K562 (cell line): Measurements from ENCODE around the gene PNMA8B. TPM values are rescaled to one million over a fixed set of nuclear protein-coding genes. Genes with fewer than 3 reads are reported as not detected.

Source experiments
- ILF3 ChIP-seq: fragments of 450-650 bp; IDR thresholded peaks from 2 replicates; pipeline ENCODE4 v1.6.1; 2018; ENCODE audit warnings: antibody characterized with exemption, mild to moderate bottlenecking, moderate library complexity, borderline replicate concordance
- MYC ChIP-seq, 2 experiments: fragments of 250-450 bp in 1 of 2; sonication (Bioruptor Pico) in 1 of 2; IDR thresholded peaks; 2 replicates each; pipeline versions ENCODE4 v1.5.1 to v1.6.1; 2012 to 2021; ENCODE audit warnings: low read depth in 2 of 2, borderline replicate concordance in 1 of 2, improper control_type of control experiment in 1 of 2, low read length in 1 of 2, mild to moderate bottlenecking in 1 of 2, moderate library complexity in 1 of 2
- RBM39 ChIP-seq: fragments of 200-400 bp; formaldehyde crosslinking; optimal IDR thresholded peaks from 2 replicates; pipeline ENCODE3; 2018; ENCODE audit warnings: low read depth, low read length
- ZBED1 ChIP-seq: IDR thresholded peaks from 2 replicates; pipeline ENCODE4 v1.6.1; 2014
- ZMIZ1 ChIP-seq, 2 experiments: fragments of 150-350 bp in 1 of 2; IDR thresholded peaks; 2 replicates each; pipeline ENCODE4 v1.6.1; 2012 to 2016; ENCODE audit warnings: low read depth in 2 of 2, low read length in 2 of 2, mild to moderate bottlenecking in 1 of 2, moderate library complexity in 1 of 2
- polyA plus RNA-seq, 8 experiments: library from polyadenylated mRNA; depleted of rRNA in 4 of 8; stranded (reverse) in 5 of 8; unstranded in 3 of 8; fragments of >200 nt; fragmentation: Nextera tagmentation in 2 of 8; fragmentation: Illumina TruSeq in 1 of 8; extraction: Ambion mirVana in 2 of 8; extraction: Trizol in 1 of 8; gene quantifications; 2 replicates each; pipeline versions ENCODE4 v1.2.1 to v1.2.3, GENCODE V29; 2011 to 2014; ENCODE audit warnings: inconsistent platforms in 1 of 8, missing spikeins in 1 of 8
- total RNA-seq, 7 experiments: library from RNA; depleted of rRNA in 6 of 7; stranded (reverse); fragments of >200 nt in 6 of 7; fragmentation: Illumina TruSeq in 2 of 7; extraction: Trizol in 2 of 7; gene quantifications; 2 replicates each; pipeline versions ENCODE4 v1.2.1 to v1.2.3, GENCODE V29; 2011 to 2021; ENCODE audit warnings: low replicate concordance in 1 of 7
- TF ChIP-seq, protein P1 (sequence below), 2 experiments: fragments of 450-650 bp; formaldehyde crosslinking in 1 of 2; IDR thresholded peaks; 2 replicates each; pipeline versions ENCODE4 v1.4.0 to v1.6.1; 2014 to 2020; ENCODE audit warnings: mild to moderate bottlenecking in 2 of 2, borderline replicate concordance in 1 of 2, low read depth in 1 of 2
- TF ChIP-seq, protein P2 (sequence below): sonication (generic); formaldehyde crosslinking; IDR thresholded peaks from 2 replicates; pipeline ENCODE4 v1.8.0; 2022; ENCODE audit warnings: mild to moderate bottlenecking, missing genetic modification reagents
- TF ChIP-seq, protein P3 (sequence below): sonication (generic); formaldehyde crosslinking; IDR thresholded peaks from 2 replicates; pipeline ENCODE4 v1.8.1; 2022; ENCODE audit warnings: missing genetic modification reagents

PNMA8B gene
- total and polyA plus RNA-seq, 9 of the 15 experiments (the other 6 are each of a cell fraction or from before 2014, with no cell fraction given): not detected

DNA sequence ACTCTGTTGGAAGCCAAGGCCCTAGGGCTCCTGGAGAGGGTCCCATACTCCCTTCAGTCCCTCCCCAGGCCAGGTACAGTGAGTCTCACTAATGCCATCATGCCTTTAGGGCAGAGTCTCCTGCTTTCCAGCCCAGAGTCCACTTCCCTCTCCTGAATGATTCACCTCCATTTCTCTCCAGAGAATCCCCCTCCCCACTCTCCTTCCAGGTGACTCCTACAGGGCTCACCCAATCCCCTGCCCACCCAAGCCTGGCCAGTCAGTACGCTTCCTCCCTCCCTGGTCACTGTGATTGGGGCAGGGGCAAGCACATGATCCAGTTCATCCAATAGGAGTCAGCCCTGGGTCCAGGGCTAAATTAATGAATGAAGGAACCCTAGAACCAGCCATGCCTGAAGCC is 35.0 kb upstream of the PNMA8B start (continued):
- TF ChIP-seq, protein P1, sequence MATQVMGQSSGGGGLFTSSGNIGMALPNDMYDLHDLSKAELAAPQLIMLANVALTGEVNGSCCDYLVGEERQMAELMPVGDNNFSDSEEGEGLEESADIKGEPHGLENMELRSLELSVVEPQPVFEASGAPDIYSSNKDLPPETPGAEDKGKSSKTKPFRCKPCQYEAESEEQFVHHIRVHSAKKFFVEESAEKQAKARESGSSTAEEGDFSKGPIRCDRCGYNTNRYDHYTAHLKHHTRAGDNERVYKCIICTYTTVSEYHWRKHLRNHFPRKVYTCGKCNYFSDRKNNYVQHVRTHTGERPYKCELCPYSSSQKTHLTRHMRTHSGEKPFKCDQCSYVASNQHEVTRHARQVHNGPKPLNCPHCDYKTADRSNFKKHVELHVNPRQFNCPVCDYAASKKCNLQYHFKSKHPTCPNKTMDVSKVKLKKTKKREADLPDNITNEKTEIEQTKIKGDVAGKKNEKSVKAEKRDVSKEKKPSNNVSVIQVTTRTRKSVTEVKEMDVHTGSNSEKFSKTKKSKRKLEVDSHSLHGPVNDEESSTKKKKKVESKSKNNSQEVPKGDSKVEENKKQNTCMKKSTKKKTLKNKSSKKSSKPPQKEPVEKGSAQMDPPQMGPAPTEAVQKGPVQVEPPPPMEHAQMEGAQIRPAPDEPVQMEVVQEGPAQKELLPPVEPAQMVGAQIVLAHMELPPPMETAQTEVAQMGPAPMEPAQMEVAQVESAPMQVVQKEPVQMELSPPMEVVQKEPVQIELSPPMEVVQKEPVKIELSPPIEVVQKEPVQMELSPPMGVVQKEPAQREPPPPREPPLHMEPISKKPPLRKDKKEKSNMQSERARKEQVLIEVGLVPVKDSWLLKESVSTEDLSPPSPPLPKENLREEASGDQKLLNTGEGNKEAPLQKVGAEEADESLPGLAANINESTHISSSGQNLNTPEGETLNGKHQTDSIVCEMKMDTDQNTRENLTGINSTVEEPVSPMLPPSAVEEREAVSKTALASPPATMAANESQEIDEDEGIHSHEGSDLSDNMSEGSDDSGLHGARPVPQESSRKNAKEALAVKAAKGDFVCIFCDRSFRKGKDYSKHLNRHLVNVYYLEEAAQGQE (IDR thresholded peaks at IDR 0.05; ENCODE audit: borderline replicate concordance): 0 out of 2 replicates have a peak, but pooled peaks have one; percentile 10
- TF ChIP-seq, protein P1 (CRISPR knock-in tag; IDR thresholded peaks at IDR 0.05; ENCODE audit: low read depth): no peak
- TF ChIP-seq ILF3 (no peak), RBM39 (no peak), MYC (IDR thresholded peaks at IDR 0.05; ENCODE audit: low read depth, low read length) (no peak), MYC (CRISPR knock-in tag; IDR thresholded peaks at IDR 0.05; ENCODE audit: borderline replicate concordance, low read depth) (no peak), ZMIZ1 (IDR thresholded peaks at IDR 0.05; ENCODE audit: low read depth in 2 of 2, low read length in 2 of 2) (no peak), ZBED1 (no peak)
- TF ChIP-seq, protein P2, sequence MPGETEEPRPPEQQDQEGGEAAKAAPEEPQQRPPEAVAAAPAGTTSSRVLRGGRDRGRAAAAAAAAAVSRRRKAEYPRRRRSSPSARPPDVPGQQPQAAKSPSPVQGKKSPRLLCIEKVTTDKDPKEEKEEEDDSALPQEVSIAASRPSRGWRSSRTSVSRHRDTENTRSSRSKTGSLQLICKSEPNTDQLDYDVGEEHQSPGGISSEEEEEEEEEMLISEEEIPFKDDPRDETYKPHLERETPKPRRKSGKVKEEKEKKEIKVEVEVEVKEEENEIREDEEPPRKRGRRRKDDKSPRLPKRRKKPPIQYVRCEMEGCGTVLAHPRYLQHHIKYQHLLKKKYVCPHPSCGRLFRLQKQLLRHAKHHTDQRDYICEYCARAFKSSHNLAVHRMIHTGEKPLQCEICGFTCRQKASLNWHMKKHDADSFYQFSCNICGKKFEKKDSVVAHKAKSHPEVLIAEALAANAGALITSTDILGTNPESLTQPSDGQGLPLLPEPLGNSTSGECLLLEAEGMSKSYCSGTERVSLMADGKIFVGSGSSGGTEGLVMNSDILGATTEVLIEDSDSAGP (CRISPR knock-in tag): no peak
- TF ChIP-seq, protein P3, sequence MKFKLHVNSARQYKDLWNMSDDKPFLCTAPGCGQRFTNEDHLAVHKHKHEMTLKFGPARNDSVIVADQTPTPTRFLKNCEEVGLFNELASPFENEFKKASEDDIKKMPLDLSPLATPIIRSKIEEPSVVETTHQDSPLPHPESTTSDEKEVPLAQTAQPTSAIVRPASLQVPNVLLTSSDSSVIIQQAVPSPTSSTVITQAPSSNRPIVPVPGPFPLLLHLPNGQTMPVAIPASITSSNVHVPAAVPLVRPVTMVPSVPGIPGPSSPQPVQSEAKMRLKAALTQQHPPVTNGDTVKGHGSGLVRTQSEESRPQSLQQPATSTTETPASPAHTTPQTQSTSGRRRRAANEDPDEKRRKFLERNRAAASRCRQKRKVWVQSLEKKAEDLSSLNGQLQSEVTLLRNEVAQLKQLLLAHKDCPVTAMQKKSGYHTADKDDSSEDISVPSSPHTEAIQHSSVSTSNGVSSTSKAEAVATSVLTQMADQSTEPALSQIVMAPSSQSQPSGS (CRISPR knock-in tag): no peak
